Transverse colon (tissue), 4 donors: ENCODE data around the gene ANGEL2. TPM values are rescaled to one million over a fixed set of nuclear protein-coding genes. Genes with fewer than 3 reads are reported as not detected.

Source experiments
- DNase-seq: peaks from one replicate; pipeline ENCODE4 v3.0.0-alpha.2; 2019
- H3K27ac ChIP-seq, 4 donors: fragments of 200-600 bp; sonication (generic); 2 replicates each; pipeline ENCODE4 v1.5.1; 2016 to 2018; ENCODE audit warnings: inconsistent platforms in 4 of 4
- H3K27me3 ChIP-seq: fragments of 200-600 bp; sonication (generic); 2 replicates; pipeline ENCODE4 v1.5.1; 2017; ENCODE audit warnings: inconsistent platforms
- H3K36me3 ChIP-seq, 4 donors: fragments of 200-600 bp; sonication (generic); 2 replicates each; pipeline ENCODE4 v1.5.1; 2017 to 2019; ENCODE audit warnings: inconsistent platforms in 4 of 4
- H3K4me1 ChIP-seq, 4 donors: fragments of 200-600 bp; sonication (generic); 2 replicates each; pipeline ENCODE4 v1.5.1; 2017 to 2020; ENCODE audit warnings: inconsistent platforms in 4 of 4
- H3K4me3 ChIP-seq, 4 donors: fragments of 200-600 bp; sonication (generic); 1 replicate in 1 of 4; 2 replicates in 3 of 4; pipeline versions ENCODE4 v1.5.1 to v1.6.1; 2017 to 2019; ENCODE audit warnings: inconsistent platforms in 4 of 4
- H3K9me3 ChIP-seq, 2 donors: fragments of 200-600 bp; sonication (generic); 2 replicates each; pipeline ENCODE4 v1.5.1; 2017 to 2019; ENCODE audit warnings: inconsistent platforms in 2 of 2
- CTCF ChIP-seq, 5 experiments: fragments of 200-600 bp in 3 of 5; fragments of 450-650 bp in 2 of 5; sonication (generic) in 3 of 5; IDR thresholded peaks; 1 replicate in 2 of 5; 2 replicates in 3 of 5; pipeline ENCODE4 v1.5.1; 2016 to 2017; ENCODE audit warnings: antibody characterized with exemption in 5 of 5, inconsistent platforms in 3 of 5, mild to moderate bottlenecking in 2 of 5, moderate library complexity in 1 of 5
- EP300 ChIP-seq: sonication (generic); formaldehyde crosslinking; IDR thresholded peaks from one replicate; pipeline ENCODE4 v1.6.1; 2017; ENCODE audit warnings: antibody characterized with exemption, low read depth
- POLR2A ChIP-seq: fragments of 450-650 bp; IDR thresholded peaks from one replicate; pipeline ENCODE4 v1.6.1; 2016; ENCODE audit warnings: antibody characterized with exemption, mild to moderate bottlenecking, moderate library complexity
- POLR2AphosphoS5 ChIP-seq, 3 donors: sonication (generic); formaldehyde crosslinking; IDR thresholded peaks; one replicate each; pipeline ENCODE4 v1.6.1; 2016; ENCODE audit warnings: antibody characterized with exemption in 3 of 3
- WGBS, 2 donors: methylation state at CpG; one replicate each; pipeline ENCODE4 v1.1.5; 2018; ENCODE audit warnings: low coverage in 1 of 2; 5-methylcytosine and 5-hydroxymethylcytosine counted together
- in situ Hi-C, 4 donors: fragments of 200-750 bp; cut with MboI; loops; one replicate each; pipeline versions ENCODE4 v1.15.0 to v1.15.1; 2017; ENCODE audit warnings: low sequenced_read_pairs in 3 of 4, low pct_ligation_motif_present in 1 of 4, low pct_unique_long_range_greater_than_20kb in 1 of 4
- intact Hi-C: fragments of 100-400 bp; cut with DNase I; formaldehyde crosslinking; loops from one replicate; pipeline ENCODE4 v1.15.1; 2023; ENCODE audit warnings: low total_unique reads
- total RNA-seq, 4 donors: library from RNA; depleted of rRNA; stranded (reverse); fragments of >200 nt; gene quantifications; one replicate each; pipeline ENCODE4 v1.1.0, GENCODE V29; 2016

ANGEL2 gene
- total RNA-seq, 4 donors from 2014 or later = 33.2 to 105 (median 64.3) TPM

GRCh38 chr1:212955961-212956620 lies 59.6 kb downstream of the ANGEL2 start:
- DNase-seq = no peak
- no peak for TF ChIP-seq POLR2A
- WGBS, 2 donors = 77 to 79% methylated on average over 7 to 8 of the region's 8 CpGs
- H3K27ac ChIP-seq = no peak overlapping the region
- no peak overlapping the region for H3K4me3 ChIP-seq
- intact Hi-C loops = no loop called here
- H3K36me3 ChIP-seq = no peaks in the 10 kb centered on the region
- peaks cover 21% of the 10 kb centered on the region for H3K27me3 ChIP-seq
- peaks cover 0 to 17% (median 3%) of the 10 kb centered on the region in 4 donors for H3K4me1 ChIP-seq
- in situ Hi-C loops = no loop called here
- H3K9me3 ChIP-seq = no peaks in the 10 kb centered on the region

DNA sequence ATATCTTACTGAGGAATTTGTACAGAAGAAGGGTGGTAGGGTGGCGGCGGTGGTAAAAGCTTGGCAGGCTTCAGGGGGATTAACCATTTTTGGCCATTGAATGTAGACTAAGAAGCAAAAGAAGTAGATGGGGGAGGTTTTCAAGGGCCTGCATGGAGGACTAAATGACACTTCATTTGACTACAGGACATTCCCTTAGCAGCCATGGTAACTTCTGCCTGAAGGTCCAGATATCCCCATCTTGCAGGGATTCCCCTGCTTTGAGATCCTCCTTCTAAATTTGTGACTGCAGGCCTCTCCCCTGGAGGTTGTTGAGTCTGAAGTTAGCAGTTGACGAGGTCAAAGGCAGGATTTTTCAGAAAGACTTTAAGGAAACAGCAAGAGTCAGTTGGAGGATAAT lies 60.6 kb downstream of the ANGEL2 start:
- Histone ChIP-seq H3K36me3 (no peaks in the 10 kb centered on the region), H3K4me1 (peaks cover 0 to 25% (median 8%) of the 10 kb centered on the region in 4 donors), H3K4me3 (no peak overlapping the region), H3K27ac (no peak overlapping the region), H3K27me3 (peaks cover 30% of the 10 kb centered on the region), H3K9me3 (no peaks in the 10 kb centered on the region)
- DNase-seq = no peak
- 81 to 100% methylated on average over 2 to 3 of the region's 3 CpGs for WGBS, 2 donors
- TF ChIP-seq POLR2AphosphoS5 (IDR thresholded peaks at IDR 0.05) = no peak
- no peak for TF ChIP-seq POLR2A
- intact Hi-C loops (no loop called here), in situ Hi-C loops (no loop called here)

GRCh38 chr1:212954514-212954913 lies 61.2 kb downstream of the ANGEL2 start:
- WGBS, 2 donors = 86% methylated on average over 6 of the region's 6 CpGs; no CpG with 5 or more reads in 1 of the 2 donors
- in situ Hi-C loops = no loop called here
- Histone ChIP-seq H3K4me1 (peaks cover 0 to 31% (median 10%) of the 10 kb centered on the region in 4 donors), H3K9me3 (no peaks in the 10 kb centered on the region), H3K27me3 (peaks cover 36% of the 10 kb centered on the region), H3K36me3 (no peaks in the 10 kb centered on the region), H3K27ac (no peak overlapping the region), H3K4me3 (no peak overlapping the region)
- no peak for DNase-seq
- intact Hi-C loops = no loop called here
- TF ChIP-seq EP300 (no peak), POLR2AphosphoS5 (IDR thresholded peaks at IDR 0.05) (no peak), CTCF (IDR thresholded peaks at IDR 0.05) (no peak), POLR2A (no peak)

- Histone ChIP-seq H3K27me3 (peaks cover 46% of the 10 kb centered on the region), H3K4me1 (peaks cover 0 to 31% (median 10%) of the 10 kb centered on the region in 4 donors), H3K9me3 (no peaks in the 10 kb centered on the region), H3K36me3 (no peaks in the 10 kb centered on the region), H3K27ac (no peak overlapping the region), H3K4me3 (no peak overlapping the region)
- WGBS, 2 donors = 78% methylated on average over 3 of the region's 3 CpGs; no CpG with 5 or more reads in 1 of the 2 donors
- DNase-seq = no peak
- intact Hi-C loops = no loop called here
- TF ChIP-seq POLR2A (no peak), CTCF (IDR thresholded peaks at IDR 0.05) (no peak), EP300 (no peak), POLR2AphosphoS5 (IDR thresholded peaks at IDR 0.05) (no peak)
- in situ Hi-C loops = no loop called here
These were observed 62.3 kb downstream of the ANGEL2 start for GRCh38 chr1:212953321-212953720.

- Histone ChIP-seq H3K4me3 (no peak overlapping the region), H3K4me1 (peaks cover 0 to 31% (median 10%) of the 10 kb centered on the region in 4 donors), H3K36me3 (no peaks in the 10 kb centered on the region), H3K27me3 (peaks cover 46% of the 10 kb centered on the region), H3K9me3 (no peaks in the 10 kb centered on the region), H3K27ac (no peak overlapping the region)
- 91% methylated on average over 8 of the region's 8 CpGs; no CpG with 5 or more reads in 1 of the 2 donors for WGBS, 2 donors
- in situ Hi-C loops = no loop called here
- no peak for TF ChIP-seq CTCF (IDR thresholded peaks at IDR 0.05)
- TF ChIP-seq POLR2AphosphoS5 (IDR thresholded peaks at IDR 0.05) = no peak
- TF ChIP-seq POLR2A = no peak
- TF ChIP-seq EP300 = no peak
- intact Hi-C loops = no loop called here
- DNase-seq = no peak
These were observed 63.1 kb downstream of the ANGEL2 start for GRCh38 chr1:212952641-212952976.
